ENCODE data around the gene HAT1.

The HAT1 gene

GRCh38 chr2:171879865-171880264 lies 42.4 kb upstream of the HAT1 start (continued):
- TF ChIP-seq POU6F1 (CRISPR knock-in tag; IDR thresholded peaks at IDR 0.05; ENCODE audit: borderline replicate concordance, low read depth) (no peak), CSDC2 (CRISPR knock-in tag; IDR thresholded peaks at IDR 0.05) (no peak), CSRNP3 (CRISPR knock-in tag; IDR thresholded peaks at IDR 0.05) (no peak), ZC3H10 (CRISPR knock-in tag; IDR thresholded peaks at IDR 0.05) (no peak), ESRRG (CRISPR knock-in tag; IDR thresholded peaks at IDR 0.05) (no peak), ZNF8 (CRISPR knock-in tag; IDR thresholded peaks at IDR 0.05) (no peak), ZFP3 (CRISPR knock-in tag; IDR thresholded peaks at IDR 0.05) (no peak)

- TF ChIP-seq POU6F1 (CRISPR knock-in tag; IDR thresholded peaks at IDR 0.05; ENCODE audit: borderline replicate concordance, low read depth) (no peak), TSHZ2 (CRISPR knock-in tag; IDR thresholded peaks at IDR 0.05) (no peak), ZNF565 (CRISPR knock-in tag; conservative IDR thresholded peaks at IDR 0.05; ENCODE audit: low read depth) (no peak), ARNTL (CRISPR knock-in tag; IDR thresholded peaks at IDR 0.05; ENCODE audit: borderline replicate concordance, low read depth) (no peak), TCF4 (CRISPR knock-in tag; IDR thresholded peaks at IDR 0.05; ENCODE audit: borderline replicate concordance) (no peak), BACH2 (CRISPR knock-in tag; IDR thresholded peaks at IDR 0.05; ENCODE audit: borderline replicate concordance) (no peak), CREB5 (CRISPR knock-in tag; IDR thresholded peaks at IDR 0.05; ENCODE audit: low read depth) (no peak), ZNF8 (CRISPR knock-in tag; IDR thresholded peaks at IDR 0.05) (no peak), OSR1 (CRISPR knock-in tag; IDR thresholded peaks at IDR 0.05) (no peak), CSDC2 (CRISPR knock-in tag; IDR thresholded peaks at IDR 0.05) (no peak)
Measured at GRCh38 chr2:171880774-171881173, 41.5 kb upstream of the HAT1 start.

GRCh38 chr2:171882089-171882769 lies 40.0 kb upstream of the HAT1 start:
- no peak for TF ChIP-seq PATZ1 (CRISPR knock-in tag; IDR thresholded peaks at IDR 0.05; ENCODE audit: borderline replicate concordance)
- no peak for TF ChIP-seq ZNF565 (CRISPR knock-in tag; conservative IDR thresholded peaks at IDR 0.05; ENCODE audit: low read depth)
- no peak for TF ChIP-seq TOX (CRISPR knock-in tag; IDR thresholded peaks at IDR 0.05; ENCODE audit: borderline replicate concordance)
- no peak for TF ChIP-seq TCF4 (CRISPR knock-in tag; IDR thresholded peaks at IDR 0.05; ENCODE audit: borderline replicate concordance)
- TF ChIP-seq ARNTL (CRISPR knock-in tag; IDR thresholded peaks at IDR 0.05; ENCODE audit: borderline replicate concordance, low read depth) = no peak
- no peak for TF ChIP-seq ZNF8 (CRISPR knock-in tag; IDR thresholded peaks at IDR 0.05)
- TF ChIP-seq SNAI2 (CRISPR knock-in tag; IDR thresholded peaks at IDR 0.05) = no peak
- ATAC-seq = no peak

More at GRCh38 chr2:171880774-171881173, 41.5 kb upstream of the HAT1 start:
- no peak for ATAC-seq
